NCI-H146 treated with DMSO at 0.1 percent for 48 hours (cell line): ENCODE results near the gene THAP4.

ENCODE experiments used
- DNase-seq: peaks from one replicate; lab custom pipeline; 2025; ENCODE audit not compliant: unreplicated experiment; lab: John Stamatoyannopoulos, UW

Gene THAP4

DNA sequence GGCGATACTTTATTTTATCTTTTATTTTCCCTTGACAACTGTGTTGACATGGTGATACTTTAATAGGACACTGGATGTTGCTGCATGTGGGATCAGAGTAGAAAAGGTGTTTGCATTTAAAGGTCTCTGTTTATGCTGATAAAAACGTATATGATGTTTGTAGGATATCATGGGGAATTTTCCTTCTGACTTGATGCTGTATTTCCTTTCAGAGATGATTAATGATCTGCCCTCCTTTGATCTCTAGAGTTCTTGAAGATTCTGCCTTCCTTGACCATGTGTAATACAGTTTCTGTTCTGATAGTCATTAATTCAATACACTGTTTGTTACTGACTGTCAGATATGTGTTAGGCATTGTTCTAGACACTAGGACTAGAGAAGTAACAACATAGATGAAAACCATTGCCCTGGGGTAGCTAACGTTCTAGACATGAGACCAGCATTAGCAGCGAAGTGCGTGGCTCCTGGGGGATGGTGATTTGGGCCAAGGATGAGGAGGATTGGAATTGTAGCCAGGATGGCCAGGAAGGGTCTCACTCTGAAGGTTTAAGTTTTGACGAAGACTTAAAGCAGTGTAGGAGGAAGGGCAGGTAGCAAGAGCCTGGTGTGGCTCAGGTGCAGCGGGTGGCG lies 3.3 kb upstream of the THAP4 start:
- no peak for DNase-seq

- no peak for DNase-seq
Observed at GRCh38 chr2:241639385-241639784, 2.4 kb upstream of the THAP4 start.

GRCh38 chr2:241638940-241639339 lies 2.0 kb upstream of the THAP4 start:
- DNase-seq: no peak

DNA sequence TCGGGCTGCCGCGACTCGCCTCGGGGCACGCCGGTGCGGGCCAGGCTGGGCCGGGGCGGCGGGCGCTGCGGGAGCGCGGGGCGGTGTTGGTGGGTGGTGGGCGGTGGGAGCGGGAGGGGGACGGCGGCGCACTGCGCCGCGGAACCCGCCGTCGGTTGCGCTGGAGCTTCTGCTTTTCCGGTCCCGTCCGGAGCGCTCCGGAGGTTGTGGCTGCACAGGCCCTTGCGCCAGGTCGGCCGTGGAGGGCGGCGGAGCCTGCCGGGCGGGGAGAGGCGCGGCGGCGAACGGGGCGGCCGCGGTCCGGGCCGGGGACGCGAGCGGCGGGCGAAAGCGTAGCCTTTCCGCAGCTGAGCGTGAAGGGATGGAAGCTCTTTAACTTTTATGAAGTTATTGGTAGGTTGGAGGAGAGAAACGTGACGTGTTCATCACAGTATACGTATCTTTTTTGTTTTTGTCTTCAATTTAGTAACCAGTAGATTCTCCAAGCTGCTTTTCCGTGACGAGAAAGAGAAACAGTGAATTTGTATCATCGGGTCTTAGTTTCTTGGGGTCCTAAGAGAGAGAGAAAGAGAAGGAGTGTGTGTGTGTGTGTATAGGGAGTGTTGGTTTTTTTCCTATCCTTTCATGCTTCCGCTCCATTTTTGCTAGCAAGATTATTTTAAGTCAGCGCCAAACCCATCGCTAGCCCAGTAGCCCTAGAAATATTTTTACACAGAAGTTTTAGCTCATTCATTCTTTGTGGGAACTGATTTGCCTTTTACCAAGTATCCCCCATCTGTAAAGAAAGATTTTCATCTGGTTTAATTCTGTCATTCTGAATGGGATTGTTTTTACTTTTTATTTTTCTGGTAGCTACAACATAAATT lies 1.1 kb upstream of the THAP4 start:
- DNase-seq: no peak

GRCh38 chr2:241636182-241637017 lies 558 bp downstream of the THAP4 start:
- no peak for DNase-seq

GRCh38 chr2:241635756-241636155 lies 1.2 kb downstream of the THAP4 start:
- DNase-seq: no peak

GRCh38 chr2:241633561-241633960 lies 3.4 kb downstream of the THAP4 start:
- DNase-seq: no peak

GRCh38 chr2:241632478-241633325 lies 4.3 kb downstream of the THAP4 start:
- no peak for DNase-seq

- no peak for DNase-seq
Observed at GRCh38 chr2:241629762-241630435, 7.1 kb downstream of the THAP4 start.

GRCh38 chr2:241627675-241628074 lies 9.3 kb downstream of the THAP4 start:
- DNase-seq: no peak

- DNase-seq: no peak
Observed at GRCh38 chr2:241620419-241620769, 16.6 kb downstream of the THAP4 start.

- DNase-seq: no peak
Observed at GRCh38 chr2:241619597-241620418, 17.1 kb downstream of the THAP4 start.

DNA sequence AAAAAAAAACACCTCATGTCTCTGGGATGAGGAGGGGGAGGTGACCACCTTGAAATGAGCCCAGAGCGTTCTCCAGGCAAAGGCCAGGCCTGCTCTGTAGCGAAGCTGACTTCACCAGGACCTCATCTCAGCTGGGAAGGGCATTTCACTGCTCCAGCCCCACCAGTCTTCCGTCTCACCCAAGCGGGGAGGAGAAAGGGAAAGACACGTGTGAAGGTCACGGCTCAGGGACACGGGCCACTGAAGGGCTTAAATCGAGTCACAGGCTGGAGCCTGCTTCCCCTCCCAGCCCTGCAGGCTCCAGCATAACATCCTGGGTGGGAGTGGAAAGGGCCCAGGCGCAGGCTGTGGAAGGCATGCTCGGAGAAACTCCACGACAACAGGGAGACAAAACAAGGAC lies 18.1 kb downstream of the THAP4 start:
- no peak for DNase-seq

GRCh38 chr2:241618296-241618805 lies 18.6 kb downstream of the THAP4 start:
- no peak for DNase-seq

- no peak for DNase-seq
Observed at GRCh38 chr2:241617431-241618154, 19.4 kb downstream of the THAP4 start.

DNA sequence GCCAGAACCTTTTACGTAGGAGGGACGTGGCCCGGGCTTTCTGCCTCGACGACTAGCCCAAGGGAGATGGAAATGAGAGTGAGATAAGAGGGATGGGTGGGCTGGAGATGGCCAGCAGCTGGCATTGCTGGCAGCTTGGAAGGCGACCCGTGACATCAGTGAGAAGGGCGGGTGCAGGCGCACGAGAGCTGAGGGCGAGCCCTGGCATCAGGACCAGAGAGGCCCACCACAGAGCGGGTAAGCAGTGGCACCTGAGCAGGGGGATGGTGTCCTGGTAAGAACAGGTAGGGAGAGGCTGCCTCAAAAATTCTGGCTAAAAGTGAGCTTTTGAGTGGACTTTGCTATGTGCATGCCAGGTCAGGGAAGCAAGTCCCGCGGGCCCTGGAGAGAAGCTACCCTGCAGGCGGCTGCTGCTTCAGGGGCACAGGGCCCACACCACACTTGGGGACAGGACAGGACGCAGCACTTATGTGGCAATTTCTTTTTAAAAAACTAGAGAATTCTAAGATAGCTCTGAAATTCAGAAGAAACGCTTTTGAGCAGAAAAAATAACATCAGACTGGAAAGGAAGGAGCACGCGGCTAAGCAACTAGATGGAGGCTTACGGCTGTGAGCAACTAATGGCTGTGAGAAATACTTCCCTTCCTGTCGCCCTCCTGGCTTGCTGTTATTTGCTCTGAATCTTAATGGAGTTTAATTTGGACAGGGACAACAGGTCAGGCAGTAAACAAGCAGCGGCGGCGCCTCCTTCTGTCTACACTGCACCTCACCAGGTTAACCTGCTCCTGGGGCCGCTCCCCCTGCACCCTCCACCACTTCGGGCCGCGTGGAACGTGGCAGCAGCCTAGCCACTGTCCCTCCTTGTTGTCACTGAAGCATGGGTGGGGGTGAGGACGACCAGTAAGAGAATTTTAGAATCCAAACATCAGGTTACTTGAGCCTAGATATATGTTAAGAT lies 20.5 kb downstream of the THAP4 start:
- DNase-seq: no peak

DNA sequence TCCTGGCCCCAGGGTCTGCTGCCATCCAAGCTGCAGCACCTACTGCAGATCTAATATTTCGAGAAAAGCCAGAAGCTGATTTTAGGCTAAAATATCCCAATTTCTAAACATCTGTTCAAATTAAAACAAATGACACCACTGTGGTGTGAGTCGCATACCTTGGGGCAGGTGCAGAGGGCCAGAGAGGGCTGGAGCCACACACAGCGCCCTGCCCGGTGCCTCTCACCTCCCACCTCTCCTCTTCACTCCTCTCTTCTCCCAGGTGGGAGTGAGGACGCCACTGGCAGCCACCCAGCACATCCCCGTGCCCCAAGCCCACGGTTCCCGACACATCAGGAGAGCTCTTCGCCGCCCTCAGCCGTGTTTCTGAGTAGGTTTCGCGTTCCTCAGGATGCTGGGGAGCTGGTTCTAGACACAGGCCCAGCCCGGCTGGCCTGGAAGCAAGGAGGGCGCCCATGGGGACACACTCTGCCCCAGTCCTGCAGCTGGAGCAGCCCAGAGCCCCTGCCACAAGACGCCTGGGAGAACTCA lies 21.4 kb downstream of the THAP4 start:
- DNase-seq: no peak
